ENCODE data around the gene COX4I1.

DNA sequence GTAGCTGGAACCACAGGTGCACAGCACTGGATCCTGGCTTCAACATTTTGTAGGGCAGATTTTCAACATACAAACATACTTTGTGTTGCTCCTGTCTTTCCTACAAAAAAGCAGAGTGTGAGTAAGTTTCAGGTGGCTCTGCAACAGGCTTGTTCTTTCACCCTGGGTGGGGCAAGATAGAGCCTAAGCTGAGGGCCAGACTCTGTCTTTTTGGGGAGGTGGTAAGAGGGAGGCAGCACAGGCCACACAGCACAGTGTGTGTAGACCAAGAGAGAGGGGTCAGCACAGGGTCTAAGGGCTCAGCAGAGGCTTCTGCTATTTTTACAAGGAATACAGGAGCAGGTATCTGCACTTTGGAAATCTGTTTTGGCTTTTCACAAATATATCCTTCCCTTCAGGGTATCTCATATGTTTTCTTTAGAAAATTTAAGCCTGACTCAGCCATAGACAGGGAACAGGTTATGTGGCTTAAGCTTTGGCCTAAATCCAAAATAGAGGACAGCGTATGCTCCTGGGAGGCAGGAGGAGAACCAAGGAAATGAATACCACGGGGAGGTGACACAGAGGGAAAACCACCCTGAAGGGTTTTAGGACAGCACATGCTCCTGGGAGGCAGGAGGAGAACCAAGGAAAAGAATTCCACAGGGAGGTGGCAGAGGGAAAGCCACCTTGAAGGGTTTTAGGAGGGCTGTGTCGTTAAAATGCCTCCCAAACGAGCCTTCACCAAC is 21.7 kb upstream of the COX4I1 start:
- TF ChIP-seq, protein P1, sequence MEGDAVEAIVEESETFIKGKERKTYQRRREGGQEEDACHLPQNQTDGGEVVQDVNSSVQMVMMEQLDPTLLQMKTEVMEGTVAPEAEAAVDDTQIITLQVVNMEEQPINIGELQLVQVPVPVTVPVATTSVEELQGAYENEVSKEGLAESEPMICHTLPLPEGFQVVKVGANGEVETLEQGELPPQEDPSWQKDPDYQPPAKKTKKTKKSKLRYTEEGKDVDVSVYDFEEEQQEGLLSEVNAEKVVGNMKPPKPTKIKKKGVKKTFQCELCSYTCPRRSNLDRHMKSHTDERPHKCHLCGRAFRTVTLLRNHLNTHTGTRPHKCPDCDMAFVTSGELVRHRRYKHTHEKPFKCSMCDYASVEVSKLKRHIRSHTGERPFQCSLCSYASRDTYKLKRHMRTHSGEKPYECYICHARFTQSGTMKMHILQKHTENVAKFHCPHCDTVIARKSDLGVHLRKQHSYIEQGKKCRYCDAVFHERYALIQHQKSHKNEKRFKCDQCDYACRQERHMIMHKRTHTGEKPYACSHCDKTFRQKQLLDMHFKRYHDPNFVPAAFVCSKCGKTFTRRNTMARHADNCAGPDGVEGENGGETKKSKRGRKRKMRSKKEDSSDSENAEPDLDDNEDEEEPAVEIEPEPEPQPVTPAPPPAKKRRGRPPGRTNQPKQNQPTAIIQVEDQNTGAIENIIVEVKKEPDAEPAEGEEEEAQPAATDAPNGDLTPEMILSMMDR (IDR thresholded peaks at IDR 0.05; ENCODE audit: insufficient read depth, low read depth, low read length) = no peak
- TF ChIP-seq EZH2 (IDR thresholded peaks at IDR 0.05; ENCODE audit: insufficient read depth, low read length) = no peak

All from astrocyte (in vitro differentiated cells and primary cell).